HG02981 (cell line): ENCODE measurements around the gene RAB43.
"Not testable (repeated sequence)": the region's sequence is repeated elsewhere in the genome, so short reads cannot be mapped to it uniquely, and the experiment has no call there.

Experiments
- ATAC-seq: cut with Tn5 transposase; IDR thresholded peaks from one replicate; pipeline ENCODE4 v1.9.1; 2021; ENCODE audit warnings: mild to moderate bottlenecking, moderate library complexity; ENCODE audit not compliant: unreplicated experiment

The RAB43 gene

DNA sequence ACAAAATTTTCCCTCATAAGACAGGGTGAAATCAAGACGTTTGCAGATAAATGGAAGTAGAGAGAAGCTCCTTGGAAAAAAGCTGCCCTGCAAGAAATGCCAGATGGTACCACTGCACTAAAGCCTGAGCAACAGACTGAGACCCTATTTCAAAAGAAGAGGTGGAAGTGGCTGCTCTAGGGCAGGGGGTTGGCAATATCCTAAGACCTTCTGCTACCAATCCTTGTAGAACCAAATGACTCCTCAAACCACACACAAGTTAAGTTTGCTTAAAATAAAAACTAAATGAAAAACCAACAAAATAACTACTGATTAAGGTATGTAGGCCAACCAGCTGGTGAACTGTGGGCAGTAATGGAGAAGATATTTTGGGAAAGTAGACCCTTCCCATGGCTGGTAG lies 21.3 kb downstream of the RAB43 start:
- ATAC-seq: no peak

GRCh38 chr3:129095285-129095684 lies 26.3 kb downstream of the RAB43 start:
- ATAC-seq: no peak

DNA sequence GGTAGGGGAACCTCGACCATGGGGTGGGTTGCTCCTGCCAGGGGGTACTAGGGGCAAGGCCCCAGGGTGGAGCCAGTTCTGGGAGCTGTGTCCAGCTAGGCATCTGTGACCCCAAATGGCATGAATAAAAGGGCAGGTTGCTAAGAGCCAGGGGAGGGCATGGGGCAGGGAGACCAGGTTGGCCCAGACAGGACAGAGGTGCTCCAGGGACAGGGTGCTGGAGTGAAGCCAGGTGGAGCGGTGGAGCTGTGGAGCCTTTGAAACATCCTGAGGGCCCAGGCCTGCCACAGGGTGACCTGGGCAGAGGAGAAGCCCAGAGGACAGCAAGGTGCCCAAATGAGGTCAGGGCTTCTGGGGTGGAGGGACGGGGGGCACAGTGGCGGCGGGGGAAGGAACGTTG lies 33.3 kb downstream of the RAB43 start:
- ATAC-seq: not testable (repeated sequence)

GRCh38 chr3:129087904-129088303 lies 33.7 kb downstream of the RAB43 start:
- ATAC-seq: peak; percentile 66

- no peak for ATAC-seq
Measured at GRCh38 chr3:129087138-129087702, 34.4 kb downstream of the RAB43 start.

DNA sequence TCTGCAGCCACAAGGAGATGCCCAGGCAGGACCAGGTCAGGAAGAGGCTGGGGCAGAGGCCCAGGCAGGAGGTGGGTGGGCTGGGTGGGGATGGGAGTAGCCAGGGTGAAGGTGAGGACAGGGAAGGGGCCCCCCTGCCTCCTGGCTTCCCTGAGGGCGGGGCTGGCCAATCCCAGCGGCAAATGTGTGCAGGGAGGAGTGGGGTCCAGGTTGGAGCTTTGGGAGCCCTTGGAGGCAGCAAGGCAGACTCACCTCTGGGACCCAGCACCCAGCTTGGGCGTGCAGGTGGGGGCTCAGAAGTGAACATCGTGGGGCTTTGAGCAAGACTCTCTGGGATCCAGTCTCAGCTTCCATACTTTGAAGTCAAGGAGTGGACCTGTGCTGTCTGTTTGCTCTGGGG lies 35.8 kb downstream of the RAB43 start:
- ATAC-seq: no peak

GRCh38 chr3:129085165-129085715 lies 36.4 kb downstream of the RAB43 start:
- ATAC-seq: no peak

- ATAC-seq: no peak
Measured at GRCh38 chr3:129084501-129084900, 37.1 kb downstream of the RAB43 start.

GRCh38 chr3:129082026-129082425 lies 39.6 kb downstream of the RAB43 start:
- no peak for ATAC-seq

DNA sequence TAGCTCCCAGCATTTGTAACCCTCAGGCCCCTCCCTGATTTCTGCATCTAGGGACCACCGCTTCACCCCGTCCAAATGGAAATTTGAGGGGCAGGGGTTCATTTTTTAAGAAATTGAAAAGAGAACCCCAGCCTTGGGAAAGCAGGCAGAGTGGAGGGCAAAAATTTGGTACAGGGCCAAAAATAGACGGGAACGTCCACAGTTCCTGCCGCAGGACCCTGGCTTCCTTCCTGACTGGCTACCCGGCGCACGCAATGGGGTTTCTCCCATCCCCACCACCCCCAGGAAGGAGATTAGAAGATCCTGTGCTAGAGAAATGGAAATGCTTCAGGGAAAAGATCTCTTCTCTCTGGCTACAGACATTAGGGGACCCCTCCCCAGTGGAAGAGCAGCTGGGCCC lies 40.1 kb downstream of the RAB43 start:
- ATAC-seq: no peak

GRCh38 chr3:129078510-129078909 lies 43.1 kb downstream of the RAB43 start:
- no peak for ATAC-seq

DNA sequence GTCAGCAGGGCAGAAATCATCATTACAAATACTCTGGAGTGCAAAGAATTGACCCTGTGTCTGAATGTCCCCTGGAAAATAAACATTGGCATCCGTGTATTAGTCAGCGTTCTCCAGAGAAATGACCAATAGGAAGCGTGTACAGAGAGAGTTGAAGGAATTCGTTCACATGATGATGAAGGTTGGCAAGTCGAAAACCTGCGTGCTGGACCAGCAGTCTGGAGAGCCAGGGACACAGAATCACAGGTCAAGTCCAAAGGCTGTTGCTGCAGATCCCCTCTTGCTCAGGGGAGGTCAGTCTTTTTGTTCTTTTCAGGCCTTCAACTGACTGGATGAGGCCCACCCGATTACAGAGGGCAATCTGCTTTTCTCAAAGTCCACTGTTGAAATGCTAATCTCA lies 44.4 kb downstream of the RAB43 start:
- ATAC-seq: no peak

DNA sequence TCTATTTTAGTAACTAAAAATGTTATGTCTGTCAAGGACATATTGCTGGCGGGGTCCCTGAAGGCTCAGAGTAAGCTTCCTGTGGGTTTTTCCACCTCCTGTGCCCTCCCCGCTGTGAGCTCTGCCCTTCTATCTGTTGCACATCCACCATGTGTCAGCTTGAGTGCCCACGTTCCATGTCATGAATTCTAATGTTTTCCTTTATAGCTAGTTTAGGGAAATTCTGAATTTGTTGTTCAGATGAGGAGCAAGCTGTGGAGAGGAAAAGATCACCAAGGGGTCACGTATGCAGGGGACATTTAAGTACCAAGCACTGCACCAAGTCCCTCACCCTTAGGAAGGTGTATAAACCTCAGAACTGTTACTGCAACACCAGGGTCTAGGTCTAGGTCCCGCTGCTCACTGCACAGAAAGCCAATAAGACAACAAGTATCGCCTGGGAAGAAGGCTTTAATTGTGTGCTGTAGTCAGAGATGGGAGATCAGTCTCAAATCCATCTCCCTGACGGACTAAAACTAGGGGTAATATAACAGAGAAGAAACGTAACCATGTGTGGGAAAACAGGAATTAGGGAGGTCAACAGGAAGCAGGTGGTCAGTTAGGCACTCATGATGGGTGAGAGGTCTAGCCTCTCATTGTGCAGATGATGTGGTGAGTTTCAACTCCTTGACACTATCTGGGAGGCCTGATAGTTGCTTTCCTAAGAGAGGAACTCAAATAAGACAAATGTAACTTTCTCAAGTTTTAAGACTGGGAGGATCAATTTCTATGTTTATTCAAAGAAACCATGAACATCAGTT lies 51.3 kb downstream of the RAB43 start:
- no peak for ATAC-seq

DNA sequence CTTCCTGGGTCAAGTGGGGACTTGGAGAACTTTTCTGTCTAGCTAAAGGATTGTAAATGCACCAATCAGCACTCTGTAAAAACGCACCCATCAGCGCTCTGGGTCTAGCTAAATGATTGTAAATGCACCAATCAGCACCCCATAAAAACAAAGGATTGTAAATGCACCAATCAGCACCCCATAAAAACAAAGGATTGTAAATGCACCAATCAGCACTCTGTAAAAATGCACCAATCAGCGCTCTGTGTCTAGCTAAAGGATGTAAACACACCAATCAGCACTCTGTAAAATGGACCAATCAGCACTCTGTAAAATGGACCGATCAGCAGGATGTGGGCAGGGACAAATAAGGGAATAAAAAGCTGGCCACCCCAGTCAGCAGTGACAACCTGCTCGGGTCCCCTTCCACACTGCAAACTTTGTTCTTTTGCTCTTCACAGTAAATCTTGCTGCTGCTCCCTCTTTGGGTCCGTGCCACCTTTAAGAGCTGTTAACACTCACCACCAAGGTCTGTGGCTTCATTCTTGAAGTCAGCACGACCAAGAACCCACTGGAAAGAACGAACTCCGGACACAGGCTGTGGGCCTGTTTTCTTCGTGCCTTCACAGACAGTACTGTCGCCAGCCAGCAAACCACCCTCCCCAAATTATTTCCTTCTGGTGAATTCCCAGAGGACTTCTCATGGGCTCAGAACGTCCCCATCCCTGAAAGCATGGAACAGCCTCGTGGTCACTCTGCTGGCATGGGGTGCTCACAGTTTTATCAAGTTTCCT lies 52.1 kb downstream of the RAB43 start:
- not testable (repeated sequence) for ATAC-seq

GRCh38 chr3:129068291-129068886 lies 53.2 kb downstream of the RAB43 start:
- ATAC-seq: no peak

GRCh38 chr3:129067719-129068118 lies 53.9 kb downstream of the RAB43 start:
- not testable (repeated sequence) for ATAC-seq

- ATAC-seq: no peak
Measured at GRCh38 chr3:129065720-129066073, 55.9 kb downstream of the RAB43 start.

DNA sequence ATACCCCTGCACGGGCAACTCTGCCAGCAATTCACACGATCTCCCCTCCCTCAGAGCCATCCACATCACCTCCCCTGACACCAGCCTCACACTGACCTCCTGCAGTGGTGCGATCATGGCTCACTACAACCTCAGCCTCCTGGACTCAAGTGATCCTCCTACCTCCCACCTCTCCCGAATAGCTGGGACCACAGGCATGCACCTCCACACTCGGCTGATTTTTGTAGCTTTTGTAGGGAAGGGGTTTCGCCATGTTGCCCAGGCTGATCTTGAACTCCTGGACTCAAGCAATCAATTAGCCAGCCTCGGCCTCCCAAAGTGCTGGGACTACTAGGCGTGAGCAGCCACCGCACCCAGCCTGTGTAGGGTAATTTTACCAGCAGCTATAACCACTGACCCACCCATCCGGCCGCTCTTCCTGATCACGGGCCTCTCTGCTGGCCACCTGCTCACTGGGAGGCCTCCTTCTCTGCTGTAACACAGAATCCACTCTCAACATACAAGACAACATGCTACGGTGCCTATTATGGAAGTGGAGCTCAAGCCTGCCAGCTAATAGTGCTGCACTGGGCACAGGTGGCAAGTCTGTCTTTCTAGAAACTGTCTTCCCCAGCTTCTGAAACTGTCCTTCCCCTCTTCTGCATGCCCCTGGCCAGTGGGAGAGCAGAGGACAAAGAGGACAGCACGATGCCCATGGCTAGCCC lies 56.4 kb downstream of the RAB43 start:
- ATAC-seq: no peak

GRCh38 chr3:129063841-129064482 lies 57.6 kb downstream of the RAB43 start:
- ATAC-seq: no peak

DNA sequence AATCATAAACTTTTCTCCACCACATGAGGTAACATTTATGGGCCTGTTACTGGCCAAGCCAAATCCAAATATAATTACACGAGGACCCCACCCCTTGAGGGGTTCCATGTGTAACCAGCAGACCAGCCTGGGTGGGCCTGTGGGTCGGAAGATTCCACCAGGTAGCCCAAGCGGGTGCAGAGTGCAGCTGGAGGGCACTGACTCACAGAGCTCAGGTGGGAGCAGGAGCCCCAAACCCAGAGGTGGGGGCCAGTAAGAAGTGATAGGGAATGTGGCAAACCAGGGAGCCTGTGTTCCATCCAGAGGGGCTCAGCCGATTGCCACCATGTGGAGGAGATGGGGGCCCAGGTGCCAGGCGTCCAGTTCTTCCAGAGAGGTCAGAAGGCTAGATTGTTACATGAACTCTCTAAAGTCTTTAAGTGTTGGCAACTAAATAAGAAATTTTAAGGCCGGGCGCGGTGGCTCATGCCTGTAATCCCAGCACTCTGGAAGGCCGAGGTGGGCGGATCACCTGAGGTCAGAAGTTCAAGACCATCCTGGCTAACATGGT lies 58.4 kb downstream of the RAB43 start:
- no peak for ATAC-seq
